Caco-2 (cell line): Measurements from ENCODE around the gene ADAMTSL4. TPM values are rescaled to one million over a fixed set of nuclear protein-coding genes. Genes with fewer than 3 reads are reported as not detected.
"Not testable (repeated sequence)": the region's sequence is repeated elsewhere in the genome, so short reads cannot be mapped to it uniquely, and the experiment has no call there.

ENCODE experiments used
- BruUV-seq: library from RNA; stranded (reverse); fragments of 400-500 nt; replicated peaks from 2 replicates; lab custom pipeline; 2021; lab: Mats Ljungman, UMichigan
- CTCF ChIA-PET: fragments of 300-600 bp; sonication (Branson Sonifier 250); formaldehyde crosslinking; loops from one replicate; lab custom pipeline; 2022; ENCODE audit warnings: antibody characterized with exemption; lab: Charles Lee
- POLR2A ChIA-PET: fragments of 300-600 bp; sonication (Branson Sonifier 250); formaldehyde crosslinking; loops from one replicate; lab custom pipeline; 2022; ENCODE audit warnings: antibody characterized with exemption; lab: Charles Lee
- DNase-seq, 2 experiments: peaks; one replicate each; pipeline versions ENCODE4 v3.0.0 to v3.0.0-alpha.2; 2020 to 2022
- H3K27me3 ChIP-seq: replicated peaks from 2 replicates; pipeline ENCODE4 v1.6.0; 2011; ENCODE audit warnings: low read length; ENCODE audit not compliant: control insufficient read depth, insufficient read depth
- H3K36me3 ChIP-seq: 2 replicates; pipeline ENCODE4 v1.5.1; 2011; ENCODE audit warnings: low read length; ENCODE audit not compliant: control insufficient read depth, insufficient read depth
- H3K4me1 ChIP-seq: fragments of 250-450 bp; sonication (Bioruptor Pico); 2 replicates; pipeline ENCODE4 v1.5.1; 2020; ENCODE audit warnings: mild to moderate bottlenecking
- H3K4me3 ChIP-seq: 2 replicates; pipeline ENCODE4 v1.5.1; 2011; ENCODE audit warnings: low read depth, mild to moderate bottlenecking, control low read depth, low read length
- H3K9me3 ChIP-seq: fragments of 250-450 bp; sonication (Bioruptor Pico); 2 replicates; pipeline ENCODE4 v1.5.1; 2020; ENCODE audit warnings: mild to moderate bottlenecking, moderate library complexity
- H3K27ac Mint-ChIP-seq: one replicate; pipeline ENCODE4 v1.8.0; 2022; ENCODE audit warnings: mixed read lengths; ENCODE audit not compliant: unreplicated experiment
- H3K27me3 Mint-ChIP-seq: one replicate; pipeline ENCODE4 v1.8.0; 2022; ENCODE audit warnings: mixed read lengths; ENCODE audit not compliant: insufficient read depth, unreplicated experiment
- H3K36me3 Mint-ChIP-seq: one replicate; pipeline ENCODE4 v1.8.0; 2022; ENCODE audit warnings: mild to moderate bottlenecking, mixed read lengths; ENCODE audit not compliant: insufficient read depth, unreplicated experiment
- H3K4me1 Mint-ChIP-seq: one replicate; pipeline ENCODE4 v1.8.0; 2022; ENCODE audit warnings: low read depth, mixed read lengths; ENCODE audit not compliant: unreplicated experiment
- H3K4me3 Mint-ChIP-seq: one replicate; pipeline ENCODE4 v1.8.0; 2022; ENCODE audit warnings: mild to moderate bottlenecking, moderate library complexity, mixed read lengths; ENCODE audit not compliant: unreplicated experiment
- H3K9me3 Mint-ChIP-seq: one replicate; pipeline ENCODE4 v1.8.0; 2022; ENCODE audit warnings: mixed read lengths; ENCODE audit not compliant: unreplicated experiment
- CTCF ChIP-seq, 2 experiments: fragments of 200-600 bp in 1 of 2; IDR thresholded peaks; 1 replicate in 1 of 2; 2 replicates in 1 of 2; pipeline versions ENCODE4 v1.5.1 to v1.8.0; 2011 to 2022; ENCODE audit warnings: antibody characterized with exemption in 1 of 2, control low read depth in 1 of 2, inconsistent platforms in 1 of 2, low read depth in 1 of 2, low read length in 1 of 2, mild to moderate bottlenecking in 1 of 2, moderate library complexity in 1 of 2; ENCODE audit not compliant: insufficient read depth in 1 of 2, severe bottlenecking in 1 of 2, unreplicated experiment in 1 of 2
- intact Hi-C: fragments of 100-400 bp; cut with micrococcal nuclease; formaldehyde crosslinking; loops from one replicate; pipeline ENCODE4 v1.10.0; 2022; ENCODE audit not compliant: unreplicated experiment
- total RNA-seq: library from RNA; stranded (reverse); gene quantifications from 2 replicates; pipeline ENCODE4 v1.2.3, GENCODE V29; 2022

Gene ADAMTSL4
- total RNA-seq, 1 experiment from 2014 or later = 17.6 TPM

- DNase-seq = no peak
- H3K27me3 Mint-ChIP-seq = no peaks in the 10 kb centered on the region
- peak overlapping the region; percentile 30 for H3K4me3 ChIP-seq
- peaks cover 28% of the 10 kb centered on the region for H3K4me1 Mint-ChIP-seq
- peaks cover 46% of the 10 kb centered on the region for H3K36me3 Mint-ChIP-seq
- no peaks in the 10 kb centered on the region for H3K9me3 ChIP-seq
- H3K4me1 ChIP-seq = peaks cover 29% of the 10 kb centered on the region
- ChIA-PET CTCF (interaction anchor here (0.7 to 5.1 kb wide), 6 partner anchors 10 to 117 kb away, joined by 3 to 51 read pairs (median 6); partner anchors contain the start of gene GOLPH3L), POLR2A (interaction anchor here (0.7 to 6.2 kb wide), 28 partner anchors 9 to 578 kb away, joined by 3 to 152 read pairs (median 6); partner anchors contain the start of genes ADAMTSL4, ENSA, FALEC and GOLPH3L)
- H3K9me3 Mint-ChIP-seq = peaks cover 4% of the 10 kb centered on the region
- H3K27ac Mint-ChIP-seq = peak overlapping the region; percentile 98
- intact Hi-C loops = loop anchor here (2.0 kb wide), 3 partner anchors 25 to 49 kb away; partner anchors contain the start of gene ENSA
- peaks cover 3% of the 10 kb centered on the region for H3K36me3 ChIP-seq
- H3K27me3 ChIP-seq = no peaks in the 10 kb centered on the region
- H3K4me3 Mint-ChIP-seq = peak overlapping the region; percentile 100
- TSS peak; percentile 91 for BruUV-seq
- TF ChIP-seq CTCF (IDR thresholded peaks at IDR 0.05; ENCODE audit: insufficient read depth in 1 of 2, low read depth in 1 of 2, low read length in 1 of 2, severe bottlenecking in 1 of 2, unreplicated experiment in 1 of 2) = no peak
Measured at GRCh38 chr1:150579945-150580642, 30.9 kb downstream of the ADAMTSL4 start.

GRCh38 chr1:150580966-150581365 lies 31.8 kb downstream of the ADAMTSL4 start:
- intact Hi-C loops, DNase-seq, BruUV-seq, H3K27me3 ChIP-seq, H3K9me3 Mint-ChIP-seq, H3K4me3 ChIP-seq, H3K9me3 ChIP-seq, POLR2A ChIA-PET, H3K36me3 ChIP-seq, H3K27me3 Mint-ChIP-seq: not testable (repeated sequence)
- CTCF ChIA-PET = interaction anchor here (5.1 kb wide), 1 partner anchor 19 kb away, joined by 51 read pairs; no protein-coding TSS in a partner anchor
- peaks cover 41% of the 10 kb centered on the region for H3K36me3 Mint-ChIP-seq
- peak overlapping the region; percentile 98 for H3K27ac Mint-ChIP-seq
- peaks cover 19% of the 10 kb centered on the region for H3K4me1 Mint-ChIP-seq
- peaks cover 20% of the 10 kb centered on the region for H3K4me1 ChIP-seq
- H3K4me3 Mint-ChIP-seq = peak overlapping the region; percentile 100

- H3K27ac Mint-ChIP-seq, BruUV-seq, H3K4me3 Mint-ChIP-seq, H3K4me3 ChIP-seq, H3K36me3 ChIP-seq, H3K27me3 ChIP-seq, H3K9me3 ChIP-seq, H3K9me3 Mint-ChIP-seq, intact Hi-C loops, POLR2A ChIA-PET, H3K27me3 Mint-ChIP-seq, DNase-seq: not testable (repeated sequence)
- peaks cover 16% of the 10 kb centered on the region for H3K4me1 ChIP-seq
- CTCF ChIA-PET = interaction anchor here (5.1 kb wide), 1 partner anchor 20 kb away, joined by 51 read pairs; no protein-coding TSS in a partner anchor
- Mint-ChIP-seq H3K4me1 (peaks cover 19% of the 10 kb centered on the region), H3K36me3 (peaks cover 39% of the 10 kb centered on the region)
Measured at GRCh38 chr1:150581437-150581836, 32.2 kb downstream of the ADAMTSL4 start.

GRCh38 chr1:150581962-150582361 lies 32.8 kb downstream of the ADAMTSL4 start:
- intact Hi-C loops, H3K27me3 Mint-ChIP-seq, CTCF ChIA-PET, H3K27ac Mint-ChIP-seq, H3K9me3 ChIP-seq, H3K9me3 Mint-ChIP-seq, H3K4me3 Mint-ChIP-seq, POLR2A ChIA-PET, DNase-seq, H3K36me3 ChIP-seq, BruUV-seq, H3K4me3 ChIP-seq, H3K27me3 ChIP-seq: not testable (repeated sequence)
- H3K4me1 ChIP-seq = peaks cover 10% of the 10 kb centered on the region
- peaks cover 15% of the 10 kb centered on the region for H3K4me1 Mint-ChIP-seq
- H3K36me3 Mint-ChIP-seq = peaks cover 33% of the 10 kb centered on the region
